Activated naive CD4-positive, alpha-beta T cell treated with anti-CD3 and anti-CD28 coated beads for 36 hours (primary cell): Measurements from ENCODE around the gene SMIM1. TPM values are rescaled to one million over a fixed set of nuclear protein-coding genes. Genes with fewer than 3 reads are reported as not detected.
"Not testable (repeated sequence)": the region's sequence is repeated elsewhere in the genome, so short reads cannot be mapped to it uniquely, and the experiment has no call there.

ENCODE experiments used
- CTCF ChIA-PET: fragments of 350-600 bp; sonication (Branson Sonifier 250); formaldehyde crosslinking; loops from one replicate; lab custom pipeline; 2021; ENCODE audit warnings: antibody characterized with exemption; lab: Charles Lee
- DNase-seq: peaks from one replicate; pipeline ENCODE4 v3.0.0-alpha.2; 2020
- H3K27ac Mint-ChIP-seq: one replicate; pipeline ENCODE4 v1.8.0; 2021; ENCODE audit warnings: mild to moderate bottlenecking, mixed read lengths
- H3K27me3 Mint-ChIP-seq: one replicate; pipeline ENCODE4 v1.8.0; 2021; ENCODE audit warnings: low read depth, mixed read lengths
- H3K36me3 Mint-ChIP-seq: one replicate; pipeline ENCODE4 v1.8.0; 2021; ENCODE audit warnings: low read depth, mixed read lengths
- H3K4me1 Mint-ChIP-seq: one replicate; pipeline ENCODE4 v1.8.0; 2021; ENCODE audit warnings: low read depth, mixed read lengths
- H3K4me3 Mint-ChIP-seq: one replicate; pipeline ENCODE4 v1.8.0; 2021; ENCODE audit warnings: mild to moderate bottlenecking, moderate library complexity, mixed read lengths
- H3K9me3 Mint-ChIP-seq: one replicate; pipeline ENCODE4 v1.8.0; 2021; ENCODE audit warnings: mixed read lengths
- intact Hi-C: fragments of 100-400 bp; cut with micrococcal nuclease; formaldehyde crosslinking; loops from one replicate; pipeline ENCODE4 v1.15.1; 2023
- total RNA-seq, 2 experiments: library from RNA; stranded (reverse); gene quantifications; one replicate each; pipeline ENCODE4 v1.2.3, GENCODE V29; 2021

The SMIM1 gene
- total RNA-seq, 2 experiments from 2014 or later = 0.83 to 2.0 TPM

GRCh38 chr1:3748316-3748900 is 24.1 kb upstream of the SMIM1 start:
- CTCF ChIA-PET, intact Hi-C loops, DNase-seq, H3K27ac Mint-ChIP-seq, H3K27me3 Mint-ChIP-seq, H3K36me3 Mint-ChIP-seq, H3K9me3 Mint-ChIP-seq: not testable (repeated sequence)
- H3K4me3 Mint-ChIP-seq = peak overlapping the region; percentile 38
- peaks cover 33% of the 10 kb centered on the region for H3K4me1 Mint-ChIP-seq

GRCh38 chr1:3749512-3749911 is 23.0 kb upstream of the SMIM1 start:
- H3K36me3 Mint-ChIP-seq = peaks cover 5% of the 10 kb centered on the region
- H3K27ac Mint-ChIP-seq = no peak overlapping the region
- no peak for DNase-seq
- CTCF ChIA-PET = no interaction called here
- H3K27me3 Mint-ChIP-seq = no peaks in the 10 kb centered on the region
- intact Hi-C loops = no loop called here
- H3K9me3 Mint-ChIP-seq = no peaks in the 10 kb centered on the region
- H3K4me3 Mint-ChIP-seq = no peak overlapping the region
- peaks cover 29% of the 10 kb centered on the region for H3K4me1 Mint-ChIP-seq

GRCh38 chr1:3750741-3751140 is 21.8 kb upstream of the SMIM1 start:
- H3K9me3 Mint-ChIP-seq = no peaks in the 10 kb centered on the region
- H3K27me3 Mint-ChIP-seq = no peaks in the 10 kb centered on the region
- peaks cover 17% of the 10 kb centered on the region for H3K4me1 Mint-ChIP-seq
- intact Hi-C loops = no loop called here
- no peak overlapping the region for H3K27ac Mint-ChIP-seq
- CTCF ChIA-PET = no interaction called here
- no peak overlapping the region for H3K4me3 Mint-ChIP-seq
- no peak for DNase-seq
- H3K36me3 Mint-ChIP-seq = no peaks in the 10 kb centered on the region

GRCh38 chr1:3752400-3752945 is 20.1 kb upstream of the SMIM1 start, which contains the start of gene CCDC27:
Gene CCDC27, plus strand, starts transcription at chr1:3752450. Its CDS starts 32 bp downstream, at chr1:3752482.
- intact Hi-C loops = no loop called here
- H3K27me3 Mint-ChIP-seq = peaks cover 2% of the 10 kb centered on the region
- DNase-seq = no peak
- no peak within 1 kb of the TSS for H3K4me3 Mint-ChIP-seq
- H3K9me3 Mint-ChIP-seq = no peaks in the 10 kb centered on the region
- CTCF ChIA-PET = no interaction called here
- no peaks in the 10 kb centered on the region for H3K36me3 Mint-ChIP-seq
- peaks cover 8% of the 10 kb centered on the region for H3K4me1 Mint-ChIP-seq
- H3K27ac Mint-ChIP-seq = no peak within 1 kb of the TSS

- CTCF ChIA-PET = no interaction called here
- H3K36me3 Mint-ChIP-seq = no peaks in the 10 kb centered on the region
- DNase-seq = no peak
- no peaks in the 10 kb centered on the region for H3K9me3 Mint-ChIP-seq
- H3K27me3 Mint-ChIP-seq = peaks cover 2% of the 10 kb centered on the region
- H3K4me3 Mint-ChIP-seq = no peak overlapping the region
- intact Hi-C loops = no loop called here
- no peak overlapping the region for H3K27ac Mint-ChIP-seq
- no peaks in the 10 kb centered on the region for H3K4me1 Mint-ChIP-seq
Measured at GRCh38 chr1:3753656-3754454, 18.7 kb upstream of the SMIM1 start.

- no peak for DNase-seq
- Mint-ChIP-seq H3K9me3 (peaks cover 5% of the 10 kb centered on the region), H3K27ac (no peak overlapping the region), H3K4me1 (no peaks in the 10 kb centered on the region), H3K27me3 (peaks cover 12% of the 10 kb centered on the region), H3K4me3 (no peak overlapping the region), H3K36me3 (no peaks in the 10 kb centered on the region)
- intact Hi-C loops = no loop called here
- CTCF ChIA-PET = no interaction called here
Measured at GRCh38 chr1:3756394-3756793, 16.2 kb upstream of the SMIM1 start.

- H3K27ac Mint-ChIP-seq = no peak overlapping the region
- H3K4me3 Mint-ChIP-seq = no peak overlapping the region
- H3K9me3 Mint-ChIP-seq = peaks cover 5% of the 10 kb centered on the region
- DNase-seq = no peak
- CTCF ChIA-PET = no interaction called here
- peaks cover 15% of the 10 kb centered on the region for H3K27me3 Mint-ChIP-seq
- intact Hi-C loops = no loop called here
- H3K36me3 Mint-ChIP-seq = no peaks in the 10 kb centered on the region
- no peaks in the 10 kb centered on the region for H3K4me1 Mint-ChIP-seq
Measured at GRCh38 chr1:3759164-3759563, 13.4 kb upstream of the SMIM1 start.

GRCh38 chr1:3759796-3760195 is 12.8 kb upstream of the SMIM1 start:
- peaks cover 5% of the 10 kb centered on the region for H3K9me3 Mint-ChIP-seq
- DNase-seq = no peak
- H3K27me3 Mint-ChIP-seq = peaks cover 16% of the 10 kb centered on the region
- H3K4me3 Mint-ChIP-seq = no peak overlapping the region
- intact Hi-C loops = no loop called here
- CTCF ChIA-PET = no interaction called here
- H3K27ac Mint-ChIP-seq = no peak overlapping the region
- H3K36me3 Mint-ChIP-seq = no peaks in the 10 kb centered on the region
- H3K4me1 Mint-ChIP-seq = no peaks in the 10 kb centered on the region

GRCh38 chr1:3761296-3762010 is 11.1 kb upstream of the SMIM1 start:
- intact Hi-C loops = no loop called here
- no peaks in the 10 kb centered on the region for H3K36me3 Mint-ChIP-seq
- peaks cover 5% of the 10 kb centered on the region for H3K9me3 Mint-ChIP-seq
- DNase-seq = no peak
- CTCF ChIA-PET = interaction anchor here (0.7 kb wide), 1 partner anchor 111 kb away, joined by 3 read pairs; no protein-coding TSS in a partner anchor
- H3K4me3 Mint-ChIP-seq = no peak overlapping the region
- H3K27ac Mint-ChIP-seq = no peak overlapping the region
- peaks cover 19% of the 10 kb centered on the region for H3K27me3 Mint-ChIP-seq
- no peaks in the 10 kb centered on the region for H3K4me1 Mint-ChIP-seq

GRCh38 chr1:3762151-3762872 is 10.2 kb upstream of the SMIM1 start:
- no peak overlapping the region for H3K4me3 Mint-ChIP-seq
- H3K9me3 Mint-ChIP-seq = peaks cover 5% of the 10 kb centered on the region
- no peak overlapping the region for H3K27ac Mint-ChIP-seq
- intact Hi-C loops = no loop called here
- DNase-seq = no peak
- CTCF ChIA-PET = interaction anchor here (0.7 kb wide), 1 partner anchor 111 kb away, joined by 3 read pairs; no protein-coding TSS in a partner anchor
- H3K27me3 Mint-ChIP-seq = peaks cover 18% of the 10 kb centered on the region
- no peaks in the 10 kb centered on the region for H3K36me3 Mint-ChIP-seq
- no peaks in the 10 kb centered on the region for H3K4me1 Mint-ChIP-seq

GRCh38 chr1:3762873-3763228 is 9.7 kb upstream of the SMIM1 start:
- Mint-ChIP-seq H3K27ac (no peak overlapping the region), H3K4me1 (no peaks in the 10 kb centered on the region), H3K36me3 (no peaks in the 10 kb centered on the region), H3K9me3 (peaks cover 5% of the 10 kb centered on the region), H3K4me3 (no peak overlapping the region), H3K27me3 (peaks cover 18% of the 10 kb centered on the region)
- intact Hi-C loops = no loop called here
- CTCF ChIA-PET = no interaction called here
- DNase-seq = no peak
